GM23248 (cell line): ENCODE measurements around the gene SLC44A2.

Experiments
- EZH2 ChIP-seq: fragments of 200-600 bp; sonication (generic); IDR thresholded peaks from 2 replicates; pipeline ENCODE4 v1.6.1; 2018; ENCODE audit warnings: antibody characterized with exemption, mild to moderate bottlenecking; ENCODE audit not compliant: insufficient read depth, poor library complexity, severe bottlenecking
- EZH2phosphoT487 ChIP-seq: fragments of 200-600 bp; sonication (generic); IDR thresholded peaks from 2 replicates; pipeline ENCODE4 v1.6.1; 2018; ENCODE audit warnings: antibody characterized with exemption, moderate library complexity, mild to moderate bottlenecking, low read depth; ENCODE audit not compliant: insufficient read depth

GRCh38 chr19:10686193-10686592 is 60.8 kb downstream of the SLC44A2 start:
- TF ChIP-seq EZH2phosphoT487 (no peak), EZH2 (no peak)
